HG03457 (cell line): ENCODE measurements around the gene NABP1.

Source experiments
- ATAC-seq: cut with Tn5 transposase; IDR thresholded peaks from one replicate; pipeline ENCODE4 v1.9.1; 2021; ENCODE audit warnings: moderate number of reproducible peaks; ENCODE audit not compliant: unreplicated experiment

Gene NABP1

DNA sequence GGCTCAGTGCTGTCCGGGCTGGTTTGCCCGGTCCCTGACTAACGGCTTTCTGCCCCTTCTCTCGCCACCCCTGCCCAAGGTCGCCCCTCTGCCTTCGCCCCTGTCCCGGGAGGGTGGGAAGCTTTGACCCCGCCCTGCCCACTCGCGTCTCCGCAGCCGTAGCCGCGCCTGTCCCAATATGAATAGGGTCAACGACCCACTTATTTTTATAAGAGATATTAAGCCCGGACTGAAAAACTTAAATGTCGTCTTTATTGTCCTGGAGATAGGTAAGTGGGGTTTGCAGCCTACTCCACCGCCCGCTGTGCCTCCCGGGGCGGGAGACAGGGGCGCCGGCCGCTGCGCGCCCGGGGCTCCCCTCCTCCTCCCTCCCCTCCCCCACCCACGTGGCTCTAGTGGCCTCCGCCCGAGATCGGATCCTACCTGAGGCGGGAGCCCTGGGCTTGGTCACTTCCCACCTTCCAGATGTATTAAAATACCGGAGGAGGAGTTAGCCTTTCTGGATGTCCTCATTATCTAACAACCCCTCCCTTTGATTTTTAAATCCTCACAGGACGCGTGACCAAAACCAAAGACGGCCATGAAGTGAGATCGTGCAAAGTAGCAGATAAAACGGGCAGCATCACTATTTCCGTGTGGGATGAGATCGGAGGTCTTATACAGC, 633 bp downstream of the NABP1 start:
- no peak for ATAC-seq

DNA sequence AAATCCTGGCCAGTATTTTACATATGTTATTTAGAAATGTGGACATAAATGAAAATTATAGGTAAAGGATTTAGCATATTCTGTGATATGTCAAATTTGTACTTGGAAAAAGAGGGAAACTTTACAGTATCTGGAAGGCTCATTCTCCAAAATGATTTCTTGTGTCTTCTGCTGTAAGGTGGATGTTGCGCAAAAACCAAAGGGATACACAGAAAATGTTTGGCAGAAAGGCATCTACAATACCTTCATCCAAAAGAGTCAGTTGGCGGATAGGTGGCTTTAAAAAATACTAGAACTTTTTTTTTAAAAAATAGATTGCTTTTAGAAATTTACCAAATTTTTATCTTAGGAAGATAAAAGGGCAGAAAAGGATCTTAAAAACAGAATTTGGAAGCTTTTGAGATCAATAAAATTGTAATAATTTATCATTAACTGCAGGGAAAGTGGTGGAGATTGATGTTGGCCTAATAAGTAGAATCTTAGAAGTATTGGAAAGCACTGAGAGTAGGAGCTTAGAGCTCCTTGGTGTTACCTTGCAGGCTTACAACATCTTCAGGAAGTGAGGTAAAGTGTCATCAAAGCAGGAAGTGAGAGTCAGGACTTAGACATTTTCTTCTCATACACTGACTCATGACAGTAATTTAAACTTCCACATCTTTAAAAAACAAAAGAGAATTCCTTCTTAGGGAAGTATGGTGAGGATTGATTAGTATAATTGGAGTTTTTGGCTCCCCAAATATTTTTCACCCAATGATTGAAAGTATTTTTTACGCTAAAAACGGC, 2.1 kb downstream of the NABP1 start:
- ATAC-seq: peak; percentile 25

DNA sequence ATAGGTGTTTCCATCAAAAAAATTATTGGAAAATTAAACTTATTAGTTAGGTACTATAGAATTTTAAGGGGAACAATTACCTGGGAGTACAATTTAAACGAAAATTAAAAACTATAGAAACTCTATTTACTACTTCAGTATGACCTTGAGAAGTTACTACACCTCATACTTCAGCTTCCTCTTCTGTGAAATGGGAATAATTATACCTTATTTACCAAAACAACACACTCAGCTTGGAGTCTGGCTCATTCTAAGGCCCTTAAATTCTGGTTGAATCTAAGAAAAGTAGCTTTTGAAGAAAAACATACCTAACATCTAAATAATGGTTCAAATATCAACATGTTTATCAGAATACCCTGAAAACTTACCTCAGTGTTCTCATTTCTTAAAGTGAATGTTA, 2.7 kb downstream of the NABP1 start:
- no peak for ATAC-seq

DNA sequence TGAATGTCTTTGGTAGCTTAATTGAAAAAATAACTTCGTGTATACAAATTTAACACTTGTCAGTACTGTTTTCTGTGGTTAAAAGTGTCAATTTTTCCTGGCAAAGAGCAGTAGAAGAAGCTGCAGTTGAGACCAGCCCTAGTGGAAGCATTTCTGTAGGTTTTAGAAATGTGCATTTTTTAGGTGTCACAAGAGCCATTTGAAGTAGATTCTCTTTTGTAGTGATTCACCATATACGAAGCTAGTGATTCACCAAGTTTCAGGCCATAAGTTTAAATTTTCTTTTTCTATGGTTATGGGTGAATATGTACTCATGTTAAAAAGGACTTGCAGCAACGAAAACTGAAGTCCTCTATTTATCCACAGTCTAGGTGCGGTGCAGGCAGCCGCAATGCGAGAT, 4.2 kb downstream of the NABP1 start:
- ATAC-seq: no peak

DNA sequence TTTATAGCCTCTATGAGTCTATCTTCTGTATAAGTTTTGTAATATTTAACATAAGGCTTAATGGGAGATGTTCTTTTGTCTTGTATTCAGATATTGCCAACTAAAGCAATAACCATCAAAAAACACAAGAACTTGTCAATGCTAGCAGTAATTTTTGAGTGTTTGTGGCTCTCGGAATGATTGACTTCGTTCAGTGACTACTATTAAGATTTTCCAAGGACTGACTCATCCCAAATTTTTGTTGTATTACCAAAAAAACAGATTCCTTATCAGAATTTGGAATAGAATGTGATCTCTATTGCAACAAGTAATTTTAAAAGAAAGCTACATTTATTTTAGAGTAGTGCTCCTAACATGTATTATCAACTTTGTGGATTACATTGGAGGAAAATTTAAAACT, 8.1 kb downstream of the NABP1 start:
- ATAC-seq: no peak

DNA sequence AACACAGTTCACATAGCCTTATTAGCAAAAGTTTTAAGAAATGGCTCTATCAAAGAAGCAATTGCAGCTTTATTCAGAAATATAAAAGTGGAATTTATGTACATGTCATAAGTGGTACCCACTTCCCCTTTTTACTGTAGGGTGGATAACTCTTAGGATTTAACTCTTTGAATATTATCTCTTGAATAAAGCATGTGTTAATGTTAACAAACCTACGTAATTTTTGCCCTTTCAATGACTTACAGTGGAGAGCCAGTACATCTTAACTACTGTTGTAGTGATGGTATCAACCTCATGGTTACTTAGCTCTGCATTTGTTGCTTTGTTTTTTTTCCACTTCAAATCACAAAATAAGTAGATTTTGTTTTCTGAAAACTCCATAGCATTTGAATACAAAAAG, 8.8 kb downstream of the NABP1 start:
- ATAC-seq: no peak

DNA sequence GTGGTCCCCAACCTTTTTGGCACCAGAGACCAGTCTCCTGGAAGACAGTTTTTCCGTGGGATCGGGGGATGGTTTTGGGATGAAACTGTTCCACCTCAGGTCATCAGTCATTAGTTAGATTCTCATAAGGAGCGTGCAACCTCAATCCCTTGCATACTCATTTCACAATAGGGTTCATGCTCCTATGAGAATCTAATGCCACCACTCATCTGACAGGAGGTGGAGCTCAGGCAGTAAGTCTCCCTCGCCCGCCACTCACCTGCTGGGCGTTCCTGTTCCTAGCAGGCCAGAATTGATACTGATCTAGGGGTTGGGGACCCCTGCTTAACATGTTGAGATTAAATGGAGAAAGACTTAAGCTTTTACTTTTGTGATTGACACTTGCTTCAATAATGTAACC, 9.9 kb downstream of the NABP1 start:
- ATAC-seq: no peak

DNA sequence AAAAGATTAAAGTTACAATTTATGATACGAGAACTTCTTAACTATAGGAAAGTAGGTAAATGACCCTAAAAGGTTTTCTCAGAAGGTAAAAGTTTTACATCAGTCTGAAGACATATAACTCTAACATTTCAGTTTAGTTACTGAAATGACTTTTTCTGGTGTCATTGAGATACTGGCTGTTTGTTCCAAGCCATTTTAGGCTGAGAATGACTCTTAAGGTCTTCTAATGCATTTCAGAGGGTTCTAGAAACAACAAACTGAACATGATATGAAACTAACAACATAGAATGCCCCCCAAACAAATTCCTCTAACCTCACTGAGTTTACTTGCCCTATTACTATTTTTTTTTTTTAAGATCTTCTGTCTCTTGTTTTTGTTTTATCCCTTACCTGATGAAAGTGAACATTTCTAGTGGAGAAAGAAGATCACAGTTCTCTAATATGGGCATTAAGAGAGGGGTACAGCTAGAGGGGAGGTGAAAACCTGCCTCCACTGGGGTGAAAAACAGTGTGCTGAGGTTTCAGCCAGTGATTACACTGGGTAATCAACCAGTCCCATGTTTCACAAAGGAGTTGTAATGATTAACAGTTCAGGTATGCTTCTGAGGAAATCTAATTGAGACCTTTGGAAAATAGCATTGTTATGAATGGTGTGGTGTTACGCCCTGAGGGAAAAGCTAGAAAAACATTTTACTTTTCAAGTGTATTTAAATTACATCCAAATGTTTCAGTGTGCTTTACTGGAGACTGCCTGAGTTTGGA, 11.2 kb downstream of the NABP1 start:
- ATAC-seq: no peak

DNA sequence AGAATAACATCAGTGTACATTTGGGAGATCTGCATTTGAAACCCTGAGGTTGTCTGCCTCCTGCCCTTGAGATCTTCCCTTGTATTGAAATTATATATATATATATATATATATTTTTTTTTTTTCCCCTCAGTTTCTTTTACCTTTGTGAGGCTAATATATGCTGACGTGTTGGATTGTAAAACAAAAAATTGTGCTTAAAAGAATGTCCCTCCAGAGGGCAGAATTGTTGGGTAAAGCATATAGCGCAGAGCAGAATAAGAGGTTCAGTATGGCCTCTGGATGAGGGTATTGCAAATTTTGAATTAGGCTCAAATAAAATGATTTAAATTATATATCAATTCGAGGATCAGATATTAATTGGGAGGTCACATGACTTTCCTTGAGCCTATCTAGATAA, 12.4 kb downstream of the NABP1 start:
- ATAC-seq: no peak

DNA sequence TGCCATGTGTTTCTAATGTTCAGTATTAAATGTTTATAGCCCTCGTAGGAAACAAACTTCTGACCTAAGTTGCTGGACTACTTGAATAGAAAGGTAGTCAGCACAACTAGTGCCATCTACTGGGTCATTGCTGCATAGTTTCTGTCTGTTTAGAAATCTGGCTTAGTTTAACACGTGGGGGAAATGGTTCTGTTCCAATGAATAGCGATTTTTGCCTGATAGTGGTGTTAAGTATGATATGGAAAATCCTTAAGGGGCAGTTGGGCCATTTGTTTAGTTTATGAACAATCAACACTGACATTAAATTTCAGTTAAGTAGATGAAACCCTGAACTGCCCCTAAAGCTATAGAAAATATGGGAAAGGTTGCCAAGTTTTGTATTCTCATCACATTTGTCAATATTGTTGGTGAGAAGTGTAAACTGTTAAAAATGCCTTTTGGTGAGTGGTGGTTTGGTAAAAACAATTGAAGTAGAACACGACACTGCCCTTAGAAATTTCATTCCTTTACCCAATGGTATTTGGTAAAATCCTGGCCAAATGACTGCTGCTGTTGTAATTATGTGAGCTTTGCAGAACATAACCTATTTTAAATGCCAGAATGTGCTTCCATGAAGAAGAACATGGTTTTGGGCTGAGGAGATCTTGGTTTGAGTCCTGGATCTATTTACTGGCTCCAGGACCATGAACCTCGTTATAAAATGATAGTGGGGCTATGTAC, 13.2 kb downstream of the NABP1 start:
- ATAC-seq: peak; percentile 61

DNA sequence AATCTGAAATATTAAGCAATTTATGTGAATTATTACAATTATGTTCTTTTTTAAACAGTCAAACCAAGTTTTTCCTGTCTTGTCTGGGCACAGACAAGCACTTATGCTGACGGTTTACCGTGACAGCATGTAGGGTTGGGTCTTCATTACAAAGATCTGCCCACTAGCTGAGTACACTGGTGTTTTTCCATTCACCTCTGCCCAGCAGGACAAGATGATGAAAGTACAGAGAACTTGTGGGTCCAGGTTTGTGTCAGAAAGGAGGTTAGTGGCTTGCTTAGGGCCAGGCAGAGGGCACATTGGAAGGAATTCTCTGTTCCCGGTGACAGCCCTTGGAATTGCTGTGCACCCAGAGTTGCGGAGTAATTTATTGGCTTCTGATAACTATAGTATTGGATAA, 14.0 kb downstream of the NABP1 start:
- ATAC-seq: no peak

DNA sequence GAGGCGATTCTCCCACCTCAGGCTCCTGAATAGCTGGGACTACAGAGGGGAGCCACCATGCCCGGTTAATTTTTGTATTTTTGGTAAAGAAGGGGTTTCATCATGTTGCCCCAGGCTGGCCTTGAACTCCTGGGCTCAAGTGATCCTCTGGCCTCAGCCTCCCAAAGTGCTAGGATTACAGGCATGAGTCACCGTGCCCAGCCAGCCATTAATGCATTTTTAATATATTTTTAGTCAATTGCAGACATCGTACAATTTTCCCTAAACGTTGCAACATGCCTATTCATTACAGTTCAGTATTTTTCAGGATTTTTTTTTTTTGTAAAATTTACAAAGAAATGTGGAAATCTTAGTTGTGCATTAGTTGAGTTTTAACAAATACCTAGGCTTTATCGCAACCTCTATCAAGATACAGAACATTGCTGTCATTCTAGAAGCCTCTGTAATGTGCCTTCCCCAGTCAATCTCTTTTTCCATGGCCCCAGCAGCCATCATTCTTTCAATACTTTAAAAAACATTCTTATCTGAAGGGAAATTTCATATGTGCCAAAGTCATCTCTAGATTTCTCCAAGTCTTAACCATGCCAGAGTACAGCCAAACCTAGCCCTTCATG, 14.7 kb downstream of the NABP1 start:
- ATAC-seq: no peak

DNA sequence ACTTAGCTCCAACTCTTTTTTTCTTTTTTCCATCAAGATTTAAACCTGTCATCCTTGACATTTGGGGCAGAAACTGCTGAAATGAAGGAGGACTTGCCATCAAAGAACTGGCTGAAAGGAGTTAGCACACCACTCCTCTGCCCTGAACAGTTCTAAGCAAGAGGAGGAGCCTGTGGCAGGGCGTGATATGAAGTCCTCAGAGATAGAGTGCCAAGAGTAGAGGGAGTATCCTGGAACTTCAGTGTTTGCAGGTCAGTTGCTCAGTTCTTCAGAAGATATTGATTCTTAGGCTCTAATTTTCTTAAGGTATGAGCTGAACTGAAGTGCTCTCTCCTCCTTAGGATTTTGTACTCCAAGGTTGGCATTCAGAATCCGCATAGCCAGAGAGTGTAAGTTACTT, 15.2 kb downstream of the NABP1 start:
- ATAC-seq: no peak

DNA sequence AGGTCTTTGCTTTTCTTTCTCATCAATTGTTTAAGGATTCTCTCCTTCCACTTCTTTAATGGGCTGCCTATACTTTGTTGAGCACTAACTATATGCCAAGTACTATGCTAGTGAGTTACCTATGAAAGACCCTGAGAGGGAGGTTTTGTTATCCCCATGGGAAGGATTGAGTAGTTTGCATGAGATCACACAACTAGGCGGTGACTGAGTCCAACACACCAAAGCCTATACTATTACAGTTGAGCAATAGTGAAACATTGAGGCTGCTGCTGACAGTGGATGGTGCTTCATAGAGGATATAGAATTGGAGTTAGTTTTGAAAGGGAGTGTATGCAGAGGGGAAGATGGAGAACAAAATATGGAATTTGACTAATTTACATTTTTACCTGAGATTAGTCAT, 15.8 kb downstream of the NABP1 start:
- no peak for ATAC-seq

DNA sequence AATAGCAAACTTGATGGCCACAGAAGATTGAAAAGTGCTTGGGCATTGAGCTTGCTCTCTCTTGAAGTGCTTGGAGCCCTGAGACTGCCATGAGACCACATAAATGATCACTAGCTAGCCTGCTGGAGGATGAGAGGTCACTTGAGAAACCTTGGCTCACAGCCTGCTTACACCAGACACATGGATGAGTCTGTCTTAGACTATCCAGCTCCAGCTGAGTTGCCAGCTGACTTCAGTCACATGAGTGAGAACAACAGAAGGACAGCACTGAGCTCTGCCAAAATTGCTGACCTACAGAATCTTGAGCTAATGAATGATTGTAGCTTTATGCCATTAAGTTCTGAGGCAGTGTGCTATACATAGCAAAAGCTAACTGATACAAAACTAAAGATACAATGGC, 18.1 kb downstream of the NABP1 start:
- ATAC-seq: no peak

DNA sequence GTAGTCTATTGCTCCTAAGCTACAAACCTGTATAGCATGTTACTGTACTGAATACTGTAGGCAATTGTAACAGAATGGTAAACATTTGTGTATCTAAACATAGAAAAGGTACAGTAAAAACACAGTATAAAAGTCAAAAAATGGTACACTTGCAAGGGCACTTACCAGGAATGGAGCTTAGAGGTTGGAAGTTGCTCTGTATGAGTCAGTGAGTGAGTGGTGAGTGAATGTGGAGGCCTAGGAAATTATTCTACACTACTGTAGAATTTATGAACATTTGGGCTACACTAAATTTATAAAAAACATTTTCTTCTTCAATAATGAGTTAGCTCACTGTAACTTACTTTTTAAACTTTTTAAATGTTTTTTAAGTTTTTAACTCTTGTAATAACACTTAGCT, 19.0 kb downstream of the NABP1 start:
- ATAC-seq: no peak

DNA sequence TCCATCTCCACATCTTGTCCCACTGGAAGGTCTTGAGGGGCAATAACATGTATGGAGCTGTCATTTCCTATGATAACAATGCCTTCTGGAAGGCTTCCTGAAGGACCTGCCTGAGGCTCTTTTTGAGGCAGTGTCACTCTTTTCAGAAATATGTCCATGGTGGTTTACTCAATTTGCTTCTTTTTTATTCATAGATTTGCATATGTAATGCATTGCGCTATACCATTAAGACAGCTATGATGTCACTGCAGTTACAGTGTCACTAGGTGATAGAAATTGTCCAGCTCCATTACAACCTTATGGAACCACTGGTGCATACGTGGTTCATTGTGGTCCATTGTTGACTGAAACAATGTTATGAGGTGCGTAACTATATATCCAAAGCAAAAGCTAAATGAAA, 19.9 kb downstream of the NABP1 start:
- ATAC-seq: no peak

DNA sequence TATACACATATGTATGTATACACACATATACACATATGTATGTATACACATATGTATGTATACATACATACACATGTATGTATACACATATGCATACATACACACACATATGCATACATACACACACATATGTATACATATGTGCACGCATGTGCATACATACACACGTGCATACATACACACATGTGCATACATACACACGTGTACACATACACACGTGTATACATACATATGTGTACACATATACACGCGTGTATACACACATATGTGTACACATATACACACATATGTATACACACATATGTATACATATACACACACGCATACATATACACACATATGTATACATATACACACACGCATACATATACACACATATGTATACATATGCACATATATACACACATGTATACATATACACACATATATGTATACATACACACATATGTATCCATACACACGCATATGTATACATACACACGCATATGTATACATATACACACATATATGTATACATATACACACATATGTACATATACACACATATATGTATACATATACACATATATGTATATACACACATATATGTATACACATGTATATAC, 21.5 kb downstream of the NABP1 start:
- no peak for ATAC-seq

DNA sequence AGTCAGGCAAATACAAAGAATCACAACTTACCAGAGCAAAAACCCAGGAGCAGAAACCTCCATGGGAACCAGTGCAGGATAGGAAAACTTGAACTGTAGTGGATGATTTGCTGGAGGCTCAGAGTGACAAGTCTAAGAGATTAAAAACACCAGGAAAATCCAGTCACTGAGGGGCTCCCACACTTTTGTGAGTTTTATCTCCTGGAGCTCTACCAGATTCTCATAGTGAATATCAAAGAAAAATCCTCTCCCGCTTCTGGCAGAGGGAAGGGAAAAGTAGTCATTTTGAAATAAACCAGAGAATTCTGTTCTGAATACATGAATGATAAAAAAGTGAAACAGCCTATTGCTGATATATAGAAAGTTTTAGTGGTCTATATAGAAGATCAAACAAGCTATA, 23.1 kb downstream of the NABP1 start:
- no peak for ATAC-seq

DNA sequence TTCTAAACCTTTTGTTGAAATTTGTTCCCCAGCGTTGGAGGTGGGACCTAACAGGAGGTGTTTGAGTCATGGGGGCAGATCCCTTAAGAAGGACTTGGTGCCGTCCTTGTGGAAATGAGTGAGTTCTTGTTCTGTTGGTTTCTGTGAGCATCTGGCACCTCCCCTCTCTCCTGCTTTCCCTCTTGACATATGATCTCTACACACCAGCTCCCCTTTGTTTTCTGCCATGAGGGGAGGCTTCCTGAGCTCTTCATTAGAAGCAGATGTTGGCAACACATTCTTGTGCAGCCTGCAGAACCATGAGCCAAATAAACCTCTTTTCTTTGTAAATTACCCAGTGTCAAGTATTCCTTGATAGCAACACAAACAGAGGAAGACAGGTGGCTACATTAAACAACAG, 23.8 kb downstream of the NABP1 start:
- no peak for ATAC-seq
